Keratinocyte (primary cell): ENCODE results near the gene FBXO46.

Experiments
- EZH2 ChIP-seq: IDR thresholded peaks from one replicate; pipeline ENCODE4 v1.6.1; 2012; ENCODE audit warnings: inconsistent platforms, mild to moderate bottlenecking, low read length, moderate library complexity
- TF ChIP-seq, protein P1 (sequence below), 3 experiments: IDR thresholded peaks in 1 of 3; conservative IDR thresholded peaks in 1 of 3; optimal IDR thresholded peaks in 1 of 3; 2 replicates in 2 of 3; 3 replicates in 1 of 3; pipeline versions ENCODE3 to v1.5.1; 2011; ENCODE audit warnings: low read length in 3 of 3, mild to moderate bottlenecking in 3 of 3, moderate library complexity in 2 of 3, control low read depth in 1 of 3, inconsistent platforms in 1 of 3; ENCODE audit not compliant: insufficient read depth in 2 of 3; ENCODE audit errors: extremely low read depth in 1 of 3

DNA sequence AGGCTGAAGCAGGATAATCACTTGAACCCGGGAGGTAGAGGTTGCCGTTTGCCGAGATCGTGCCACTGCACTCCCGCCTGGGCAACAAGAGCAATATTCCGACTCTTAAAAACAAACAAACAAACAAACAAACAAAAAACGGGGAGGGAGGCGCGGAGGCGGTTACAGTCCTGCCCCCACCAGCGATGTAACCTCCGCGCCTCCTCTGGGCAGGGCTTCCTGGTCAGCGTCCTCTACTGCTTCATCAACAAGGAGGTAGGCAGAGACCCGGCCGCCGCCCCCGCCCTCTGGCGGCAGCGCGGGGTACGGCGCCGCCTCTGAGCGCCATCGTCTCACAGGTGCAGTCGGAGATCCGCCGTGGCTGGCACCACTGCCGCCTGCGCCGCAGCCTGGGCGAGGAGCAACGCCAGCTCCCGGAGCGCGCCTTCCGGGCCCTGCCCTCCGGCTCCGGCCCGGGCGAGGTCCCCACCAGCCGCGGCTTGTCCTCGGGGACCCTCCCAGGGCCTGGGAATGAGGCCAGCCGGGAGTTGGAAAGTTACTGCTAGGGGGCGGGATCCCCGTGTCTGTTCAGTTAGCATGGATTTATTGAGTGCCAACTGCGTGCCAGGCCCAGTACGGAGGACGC, 49.2 kb downstream of the FBXO46 start:
- TF ChIP-seq, protein P1, sequence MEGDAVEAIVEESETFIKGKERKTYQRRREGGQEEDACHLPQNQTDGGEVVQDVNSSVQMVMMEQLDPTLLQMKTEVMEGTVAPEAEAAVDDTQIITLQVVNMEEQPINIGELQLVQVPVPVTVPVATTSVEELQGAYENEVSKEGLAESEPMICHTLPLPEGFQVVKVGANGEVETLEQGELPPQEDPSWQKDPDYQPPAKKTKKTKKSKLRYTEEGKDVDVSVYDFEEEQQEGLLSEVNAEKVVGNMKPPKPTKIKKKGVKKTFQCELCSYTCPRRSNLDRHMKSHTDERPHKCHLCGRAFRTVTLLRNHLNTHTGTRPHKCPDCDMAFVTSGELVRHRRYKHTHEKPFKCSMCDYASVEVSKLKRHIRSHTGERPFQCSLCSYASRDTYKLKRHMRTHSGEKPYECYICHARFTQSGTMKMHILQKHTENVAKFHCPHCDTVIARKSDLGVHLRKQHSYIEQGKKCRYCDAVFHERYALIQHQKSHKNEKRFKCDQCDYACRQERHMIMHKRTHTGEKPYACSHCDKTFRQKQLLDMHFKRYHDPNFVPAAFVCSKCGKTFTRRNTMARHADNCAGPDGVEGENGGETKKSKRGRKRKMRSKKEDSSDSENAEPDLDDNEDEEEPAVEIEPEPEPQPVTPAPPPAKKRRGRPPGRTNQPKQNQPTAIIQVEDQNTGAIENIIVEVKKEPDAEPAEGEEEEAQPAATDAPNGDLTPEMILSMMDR (optimal IDR thresholded peaks at IDR 0.05 in 1 of 3, IDR thresholded peaks at IDR 0.05 in 1 of 3, conservative IDR thresholded peaks at IDR 0.05 in 1 of 3; ENCODE audit: extremely low read depth in 1 of 3, insufficient read depth in 2 of 3, low read length in 3 of 3), result peak; percentile 78 to 92 (median 86)
- TF ChIP-seq EZH2, result no peak
